Measurements from ENCODE around the gene NELL1.

The NELL1 gene

DNA sequence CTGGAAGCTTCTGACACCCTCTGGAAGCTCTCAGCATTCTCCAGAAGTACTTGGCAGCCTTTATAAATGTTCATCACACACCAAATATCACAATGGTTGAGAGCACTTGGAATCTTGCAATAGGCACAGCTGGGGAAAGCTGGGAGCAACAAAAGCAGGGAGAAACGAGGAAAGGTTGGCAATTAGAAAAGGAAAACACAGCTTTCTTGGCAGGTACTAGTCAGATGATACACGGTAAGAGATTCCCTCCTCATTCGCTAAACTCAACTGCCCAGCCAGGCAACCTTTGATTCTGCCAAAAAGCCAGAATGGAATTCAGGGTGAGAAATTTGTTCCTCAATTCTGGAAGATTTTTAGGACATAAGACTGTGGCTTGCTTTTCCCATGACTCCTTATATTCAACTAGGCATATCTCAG is 946.6 kb downstream of the NELL1 start:
- no peak overlapping the region for H3K4me3 ChIP-seq (ENCODE audit: low read depth in 1 of 2, low read length in 2 of 2)

GRCh38 chr11:21622566-21622965 is 953.2 kb downstream of the NELL1 start:
- Histone ChIP-seq H3K4me3 (ENCODE audit: low read depth in 1 of 2, low read length in 2 of 2) (no peak overlapping the region), H3K9me3 (ENCODE audit: control insufficient read depth in 1 of 2, low read length in 2 of 2) (no peaks in the 10 kb centered on the region), H3K27me3 (ENCODE audit: low read depth, low read length) (no peaks in the 10 kb centered on the region), H3K27ac (ENCODE audit: low read length) (no peak overlapping the region), H3K36me3 (ENCODE audit: control insufficient read depth in 1 of 2, insufficient read depth in 2 of 2, low read length in 2 of 2) (no peaks in the 10 kb centered on the region), H3K4me1 (ENCODE audit: control insufficient read depth in 1 of 2, insufficient read depth in 2 of 2, low read length in 2 of 2) (peaks cover 0 to 8% of the 10 kb centered on the region in 2 donors)

More for the DNA sequence above, 946.6 kb downstream of the NELL1 start:
- no peaks in the 10 kb centered on the region for H3K27me3 ChIP-seq (ENCODE audit: low read depth, low read length)
- no peak overlapping the region for H3K27ac ChIP-seq (ENCODE audit: low read length)
- H3K4me1 ChIP-seq (ENCODE audit: control insufficient read depth in 1 of 2, insufficient read depth in 2 of 2, low read length in 2 of 2) = no peaks in the 10 kb centered on the region
- no peaks in the 10 kb centered on the region for H3K9me3 ChIP-seq (ENCODE audit: control insufficient read depth in 1 of 2, low read length in 2 of 2)
- no peaks in the 10 kb centered on the region for H3K36me3 ChIP-seq (ENCODE audit: control insufficient read depth in 1 of 2, insufficient read depth in 2 of 2, low read length in 2 of 2)

GRCh38 chr11:21622995-21623394 is 953.6 kb downstream of the NELL1 start:
- H3K4me3 ChIP-seq (ENCODE audit: low read depth in 1 of 2, low read length in 2 of 2) = no peak overlapping the region
- H3K27me3 ChIP-seq (ENCODE audit: low read depth, low read length) = no peaks in the 10 kb centered on the region
- no peaks in the 10 kb centered on the region for H3K36me3 ChIP-seq (ENCODE audit: control insufficient read depth in 1 of 2, insufficient read depth in 2 of 2, low read length in 2 of 2)
- H3K27ac ChIP-seq (ENCODE audit: low read length) = no peak overlapping the region
- H3K4me1 ChIP-seq (ENCODE audit: control insufficient read depth in 1 of 2, insufficient read depth in 2 of 2, low read length in 2 of 2) = peaks cover 0 to 8% of the 10 kb centered on the region in 2 donors
- no peaks in the 10 kb centered on the region for H3K9me3 ChIP-seq (ENCODE audit: control insufficient read depth in 1 of 2, low read length in 2 of 2)

Data from muscle layer of duodenum (tissue), 2 donors.